ENCODE data around the gene SPRED2. TPM values are rescaled to one million over a fixed set of nuclear protein-coding genes. Genes with fewer than 3 reads are reported as not detected.

Gene SPRED2
- total RNA-seq, 1 experiment from 2014 or later, result 20.2 TPM

DNA sequence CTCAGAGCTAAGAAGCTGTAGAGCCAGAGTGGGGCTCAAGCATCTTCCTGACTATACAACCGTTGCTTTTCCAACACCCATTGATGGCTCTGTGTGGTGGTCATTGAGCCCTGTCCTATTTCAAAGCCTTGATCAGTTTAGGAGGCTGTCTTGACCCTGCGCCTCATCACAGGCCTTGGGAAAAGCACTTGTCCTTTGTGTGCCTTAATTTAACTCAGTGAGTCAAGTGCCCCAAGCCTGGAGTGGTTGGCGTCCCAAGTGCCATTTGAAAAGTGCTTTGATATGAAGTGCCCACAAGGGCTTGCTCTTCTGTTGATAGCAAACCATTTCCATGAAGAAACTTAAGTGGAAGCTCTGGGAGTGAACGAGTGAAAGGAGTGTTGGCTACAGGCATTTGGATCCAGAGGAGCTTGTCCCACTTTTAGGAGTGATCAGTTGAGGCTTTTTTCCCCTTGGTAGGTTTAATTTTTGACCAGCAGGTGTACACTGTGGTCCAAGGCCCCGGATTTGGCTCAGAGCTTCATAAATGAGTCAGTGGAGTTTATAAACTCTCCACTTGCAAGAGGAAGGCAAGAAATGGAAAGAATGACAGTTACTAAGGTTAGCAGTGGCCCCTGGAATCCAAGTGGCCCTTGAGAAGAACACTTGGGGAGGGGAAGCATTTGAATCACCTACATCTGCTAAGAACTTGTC is 154.5 kb downstream of the SPRED2 start:
- DNase-seq (ENCODE audit: low read depth), result peak; percentile 61

GRCh38 chr2:65277118-65277517 is 155.3 kb downstream of the SPRED2 start:
- no peak for DNase-seq (ENCODE audit: low read depth)

DNA sequence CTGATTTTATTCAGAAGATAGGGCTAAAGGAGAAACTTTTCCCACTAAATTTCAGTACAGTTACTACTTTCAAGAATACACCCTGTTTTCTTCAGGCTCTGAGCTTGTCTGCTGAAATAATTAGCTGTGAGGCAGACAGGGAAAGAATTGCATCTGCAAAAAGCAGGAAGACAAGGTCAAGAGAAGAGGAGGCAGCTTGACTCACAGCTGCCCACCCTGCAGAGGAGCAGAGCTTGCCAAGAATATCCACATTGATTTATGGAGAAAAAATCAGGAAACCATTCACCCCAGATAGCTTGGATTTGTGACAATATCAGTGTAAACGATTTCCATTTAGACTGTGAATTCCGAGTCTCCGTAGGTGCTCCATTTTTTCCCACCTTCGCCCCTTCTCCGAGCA is 155.8 kb downstream of the SPRED2 start:
- peak; percentile 26 for DNase-seq (ENCODE audit: low read depth)

- no peak for DNase-seq (ENCODE audit: low read depth)
Observed at GRCh38 chr2:65275141-65275915, 157.1 kb downstream of the SPRED2 start.

DNA sequence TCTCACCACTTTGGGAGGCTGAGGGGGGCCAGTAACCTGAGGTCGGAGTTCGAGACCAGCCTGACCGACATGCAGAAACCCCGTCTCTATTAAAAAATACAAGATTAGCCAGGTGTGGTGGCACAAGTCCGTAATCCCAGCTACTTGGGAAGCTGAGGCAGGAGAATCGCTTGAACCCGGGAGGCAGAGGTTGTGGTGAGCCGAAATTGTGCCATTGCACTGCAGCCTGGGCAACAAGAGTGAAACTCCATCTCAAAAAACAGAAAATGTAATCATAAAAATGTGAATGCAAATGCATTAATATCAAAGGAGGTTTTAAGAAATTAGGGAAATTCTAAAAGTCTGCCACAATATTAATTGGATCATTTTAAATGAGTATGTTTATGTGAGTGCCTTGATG is 159.1 kb downstream of the SPRED2 start:
- no peak for DNase-seq (ENCODE audit: low read depth)

DNA sequence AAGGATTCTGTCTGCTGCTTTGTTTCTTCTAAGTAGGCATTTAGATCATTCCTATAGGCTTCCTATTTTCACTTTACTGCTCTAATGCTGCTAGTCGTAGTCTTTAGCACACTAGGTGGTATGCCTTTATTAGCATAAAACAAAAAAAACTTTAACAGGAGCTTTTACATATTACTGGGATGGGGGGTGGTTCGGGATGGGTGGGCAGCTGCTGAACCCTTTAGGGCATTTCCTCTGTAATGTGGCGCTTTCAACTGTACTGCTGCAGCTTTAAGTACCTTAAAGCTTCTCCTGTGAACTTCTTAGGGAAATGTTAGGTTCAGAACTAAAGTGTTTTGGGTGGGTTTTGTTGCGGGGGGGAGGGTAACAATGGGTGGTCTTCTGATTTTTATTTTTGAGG is 163.4 kb downstream of the SPRED2 start:
- DNase-seq (ENCODE audit: low read depth), result no peak

DNA sequence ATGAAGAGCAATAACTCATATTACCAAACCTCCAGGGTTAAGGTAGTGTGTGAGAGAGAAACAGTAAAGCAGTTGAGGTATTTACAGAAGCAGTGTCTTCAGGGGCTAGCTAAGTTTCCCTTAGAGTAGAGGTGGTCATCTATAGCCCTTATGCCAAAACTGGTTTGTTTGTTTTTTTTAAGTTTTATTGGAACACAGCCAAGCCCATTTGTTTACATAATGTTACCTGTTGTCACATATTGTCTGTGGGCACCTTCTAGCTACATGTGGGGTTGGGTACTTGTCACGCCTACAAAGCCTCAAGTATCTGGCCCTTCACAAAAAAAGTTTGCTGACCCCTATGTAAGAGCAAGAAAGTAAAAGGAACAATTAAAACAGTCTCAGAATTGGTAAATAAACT is 165.4 kb downstream of the SPRED2 start:
- DNase-seq (ENCODE audit: low read depth), result no peak

GRCh38 chr2:65265671-65266045 is 166.7 kb downstream of the SPRED2 start:
- DNase-seq (ENCODE audit: low read depth), result no peak

DNA sequence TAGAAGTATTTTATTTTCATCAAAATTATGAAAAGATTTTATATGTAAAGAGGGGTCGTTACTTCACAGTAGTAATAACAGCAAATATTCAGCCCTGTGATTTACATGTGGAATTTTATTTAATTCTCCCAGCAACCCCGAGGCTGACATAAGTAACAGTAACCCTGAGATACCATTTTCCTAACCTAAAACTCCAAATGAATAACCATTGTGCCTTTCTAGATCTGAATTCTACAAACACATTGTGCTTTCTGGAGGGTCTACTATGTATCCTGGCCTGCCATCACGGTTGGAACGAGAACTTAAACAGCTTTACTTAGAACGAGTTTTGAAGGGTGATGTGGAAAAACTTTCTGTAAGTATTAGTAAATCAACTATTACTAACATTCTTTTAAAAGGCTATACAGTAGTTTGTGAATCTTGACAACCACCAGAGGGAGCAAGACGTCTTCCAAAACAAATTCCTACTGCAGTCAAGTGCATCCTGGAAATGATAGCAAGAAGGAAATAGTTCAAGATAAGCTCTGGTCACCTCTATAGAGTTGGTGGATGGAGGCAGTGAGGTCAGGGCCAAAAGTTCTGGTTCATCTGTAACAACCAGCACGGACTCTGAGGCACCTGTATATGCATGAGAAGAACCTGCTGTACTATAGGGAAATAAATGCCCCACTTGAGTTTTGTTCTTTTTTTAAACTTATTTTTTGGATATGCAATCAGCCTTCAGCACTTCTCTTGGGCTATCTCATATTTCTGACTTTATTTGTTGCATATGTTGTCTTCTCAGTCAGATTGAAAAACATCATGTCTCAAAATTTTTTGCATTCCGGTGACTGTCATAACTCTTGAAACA is 167.4 kb downstream of the SPRED2 start:
- peak; percentile 78 for DNase-seq (ENCODE audit: low read depth)

GRCh38 chr2:65263986-65264385 is 168.4 kb downstream of the SPRED2 start:
- DNase-seq (ENCODE audit: low read depth), result no peak

- DNase-seq (ENCODE audit: low read depth), result no peak
Observed at GRCh38 chr2:65263262-65263661, 169.1 kb downstream of the SPRED2 start.

- no peak for DNase-seq (ENCODE audit: low read depth)
Observed at GRCh38 chr2:65261676-65262075, 170.7 kb downstream of the SPRED2 start.

Other genes starting within 250 kb of the SPRED2 start
- gene ACTR2, start 204.8 kb downstream of the SPRED2 start, total RNA-seq (2014; rRNA removed; shearing (Covaris generic)), result 85.8 and 98.8 TPM in 2 replicates